Measurements from ENCODE around the gene CLDN15. TPM values are rescaled to one million over a fixed set of nuclear protein-coding genes. Genes with fewer than 3 reads are reported as not detected.

The CLDN15 gene
- total RNA-seq, 1 experiment from 2014 or later, result 9.1 TPM

DNA sequence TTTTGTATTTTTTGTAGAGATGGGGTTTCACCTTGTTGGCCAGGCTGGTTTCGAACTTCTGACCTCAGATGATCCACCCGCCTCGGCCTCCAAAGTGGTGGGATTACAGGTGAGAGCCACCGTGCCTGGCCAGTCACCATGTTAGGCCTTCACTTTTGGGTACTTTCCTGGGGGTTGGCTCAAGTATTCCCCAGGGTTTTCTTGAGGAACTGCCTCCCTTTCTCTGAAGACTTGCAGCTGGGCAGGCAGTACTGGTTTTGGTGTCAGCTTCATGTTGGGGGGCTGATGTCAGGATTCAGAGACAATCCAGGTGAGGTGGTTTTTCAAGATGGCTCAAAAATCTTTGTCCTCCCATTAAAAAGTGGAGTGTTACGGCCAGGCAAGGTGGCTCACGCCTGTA is 12.0 kb downstream of the CLDN15 start:
- ChIA-PET CTCF (interaction anchor here (0.7 kb wide), 1 partner anchor 25 kb away, joined by 4 read pairs; no protein-coding TSS in a partner anchor), POLR2A (no interaction called here)
- intact Hi-C loops (cut with micrococcal nuclease; ENCODE audit: unreplicated experiment), result no loop called here
- no peak for DNase-seq
- H3K4me1 Mint-ChIP-seq (ENCODE audit: low read depth, unreplicated experiment), result peaks cover 5% of the 10 kb centered on the region
- no peaks in the 10 kb centered on the region for H3K9me3 Mint-ChIP-seq (ENCODE audit: unreplicated experiment)
- TF ChIP-seq, protein P1, sequence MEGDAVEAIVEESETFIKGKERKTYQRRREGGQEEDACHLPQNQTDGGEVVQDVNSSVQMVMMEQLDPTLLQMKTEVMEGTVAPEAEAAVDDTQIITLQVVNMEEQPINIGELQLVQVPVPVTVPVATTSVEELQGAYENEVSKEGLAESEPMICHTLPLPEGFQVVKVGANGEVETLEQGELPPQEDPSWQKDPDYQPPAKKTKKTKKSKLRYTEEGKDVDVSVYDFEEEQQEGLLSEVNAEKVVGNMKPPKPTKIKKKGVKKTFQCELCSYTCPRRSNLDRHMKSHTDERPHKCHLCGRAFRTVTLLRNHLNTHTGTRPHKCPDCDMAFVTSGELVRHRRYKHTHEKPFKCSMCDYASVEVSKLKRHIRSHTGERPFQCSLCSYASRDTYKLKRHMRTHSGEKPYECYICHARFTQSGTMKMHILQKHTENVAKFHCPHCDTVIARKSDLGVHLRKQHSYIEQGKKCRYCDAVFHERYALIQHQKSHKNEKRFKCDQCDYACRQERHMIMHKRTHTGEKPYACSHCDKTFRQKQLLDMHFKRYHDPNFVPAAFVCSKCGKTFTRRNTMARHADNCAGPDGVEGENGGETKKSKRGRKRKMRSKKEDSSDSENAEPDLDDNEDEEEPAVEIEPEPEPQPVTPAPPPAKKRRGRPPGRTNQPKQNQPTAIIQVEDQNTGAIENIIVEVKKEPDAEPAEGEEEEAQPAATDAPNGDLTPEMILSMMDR (IDR thresholded peaks at IDR 0.05; ENCODE audit: insufficient read depth in 1 of 2, low read depth in 1 of 2, low read length in 1 of 2, severe bottlenecking in 1 of 2, unreplicated experiment in 1 of 2), result no peak
- no TSS peak for BruUV-seq (replicated peaks)
- Histone ChIP-seq H3K9me3 (no peaks in the 10 kb centered on the region), H3K4me3 (ENCODE audit: low read depth, low read length) (no peak overlapping the region), H3K4me1 (peaks cover 3% of the 10 kb centered on the region), H3K27me3 (replicated peaks; ENCODE audit: control insufficient read depth, insufficient read depth, low read length) (no peaks in the 10 kb centered on the region), H3K36me3 (ENCODE audit: control insufficient read depth, insufficient read depth, low read length) (no peaks in the 10 kb centered on the region)
- peaks cover 46% of the 10 kb centered on the region for H3K36me3 Mint-ChIP-seq (ENCODE audit: insufficient read depth, unreplicated experiment)
- H3K27ac Mint-ChIP-seq (ENCODE audit: unreplicated experiment), result no peak overlapping the region
- no peaks in the 10 kb centered on the region for H3K27me3 Mint-ChIP-seq (ENCODE audit: insufficient read depth, unreplicated experiment)
- H3K4me3 Mint-ChIP-seq (ENCODE audit: unreplicated experiment), result no peak overlapping the region

DNA sequence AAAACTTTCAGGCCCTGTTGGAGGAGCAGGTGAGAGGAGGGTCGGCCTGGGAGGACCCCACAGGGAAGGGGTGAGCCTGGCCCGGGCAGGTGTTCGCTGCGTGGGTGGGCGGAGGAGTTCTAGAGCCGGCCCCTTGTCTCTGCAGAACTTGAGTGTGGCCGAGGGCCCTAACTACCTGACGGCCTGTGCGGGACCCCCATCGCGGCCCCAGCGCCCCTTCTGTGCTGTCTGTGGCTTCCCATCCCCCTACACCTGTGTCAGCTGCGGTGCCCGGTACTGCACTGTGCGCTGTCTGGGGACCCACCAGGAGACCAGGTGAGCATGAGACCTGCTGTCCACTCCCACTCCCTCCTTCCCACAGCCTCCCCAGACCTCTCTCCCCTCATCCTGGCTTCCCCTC is 14.1 kb downstream of the CLDN15 start:
- no peak for DNase-seq
- Mint-ChIP-seq H3K4me1 (ENCODE audit: low read depth, unreplicated experiment) (peaks cover 17% of the 10 kb centered on the region), H3K4me3 (ENCODE audit: unreplicated experiment) (no peak overlapping the region), H3K36me3 (ENCODE audit: insufficient read depth, unreplicated experiment) (peaks cover 46% of the 10 kb centered on the region), H3K27me3 (ENCODE audit: insufficient read depth, unreplicated experiment) (no peaks in the 10 kb centered on the region), H3K27ac (ENCODE audit: unreplicated experiment) (no peak overlapping the region), H3K9me3 (ENCODE audit: unreplicated experiment) (no peaks in the 10 kb centered on the region)
- TF ChIP-seq, protein P1 (IDR thresholded peaks at IDR 0.05; ENCODE audit: insufficient read depth in 1 of 2, low read depth in 1 of 2, low read length in 1 of 2, severe bottlenecking in 1 of 2, unreplicated experiment in 1 of 2), result no peak
- Histone ChIP-seq H3K36me3 (ENCODE audit: control insufficient read depth, insufficient read depth, low read length) (no peaks in the 10 kb centered on the region), H3K4me1 (peaks cover 14% of the 10 kb centered on the region), H3K9me3 (no peaks in the 10 kb centered on the region), H3K27me3 (replicated peaks; ENCODE audit: control insufficient read depth, insufficient read depth, low read length) (no peaks in the 10 kb centered on the region), H3K4me3 (ENCODE audit: low read depth, low read length) (no peak overlapping the region)
- CTCF ChIA-PET, result no interaction called here
- BruUV-seq (replicated peaks), result no TSS peak
- intact Hi-C loops (cut with micrococcal nuclease; ENCODE audit: unreplicated experiment), result no loop called here
- POLR2A ChIA-PET, result no interaction called here

DNA sequence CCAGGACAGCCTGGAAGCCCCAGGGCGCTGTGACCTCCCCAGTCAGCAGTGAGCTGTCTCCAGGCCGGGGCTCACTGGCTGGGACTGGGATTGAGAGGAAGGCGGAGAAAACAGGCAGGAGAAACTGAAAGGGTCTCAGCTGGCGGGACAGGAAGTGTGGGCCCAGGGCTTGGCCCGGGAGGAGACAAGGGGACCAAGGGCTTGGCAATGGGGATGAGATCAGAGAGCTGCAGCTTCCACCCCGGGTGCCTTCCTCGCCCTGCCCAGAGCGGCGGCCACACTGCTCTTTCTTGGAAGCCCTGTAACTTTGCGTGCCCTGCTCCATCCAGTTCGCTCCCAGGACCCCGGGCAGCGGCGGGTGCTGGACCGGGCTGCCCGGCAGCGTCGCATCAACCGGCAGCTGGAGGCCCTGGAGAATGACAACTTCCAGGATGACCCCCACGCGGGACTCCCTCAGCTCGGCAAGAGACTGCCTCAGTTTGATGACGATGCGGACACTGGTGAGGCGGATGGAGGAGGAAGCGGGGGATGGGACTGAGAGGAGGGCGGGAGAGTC is 15.2 kb downstream of the CLDN15 start:
- Histone ChIP-seq H3K36me3 (ENCODE audit: control insufficient read depth, insufficient read depth, low read length) (no peaks in the 10 kb centered on the region), H3K27me3 (replicated peaks; ENCODE audit: control insufficient read depth, insufficient read depth, low read length) (no peaks in the 10 kb centered on the region), H3K4me3 (ENCODE audit: low read depth, low read length) (no peak overlapping the region), H3K9me3 (no peaks in the 10 kb centered on the region), H3K4me1 (peaks cover 14% of the 10 kb centered on the region)
- no peak overlapping the region for H3K4me3 Mint-ChIP-seq (ENCODE audit: unreplicated experiment)
- H3K9me3 Mint-ChIP-seq (ENCODE audit: unreplicated experiment), result no peaks in the 10 kb centered on the region
- TF ChIP-seq, protein P1 (IDR thresholded peaks at IDR 0.05; ENCODE audit: insufficient read depth in 1 of 2, low read depth in 1 of 2, low read length in 1 of 2, severe bottlenecking in 1 of 2, unreplicated experiment in 1 of 2), result no peak
- intact Hi-C loops (cut with micrococcal nuclease; ENCODE audit: unreplicated experiment), result no loop called here
- ChIA-PET POLR2A (no interaction called here), CTCF (no interaction called here)
- H3K27ac Mint-ChIP-seq (ENCODE audit: unreplicated experiment), result no peak overlapping the region
- H3K36me3 Mint-ChIP-seq (ENCODE audit: insufficient read depth, unreplicated experiment), result peaks cover 43% of the 10 kb centered on the region
- H3K27me3 Mint-ChIP-seq (ENCODE audit: insufficient read depth, unreplicated experiment), result no peaks in the 10 kb centered on the region
- no peak for DNase-seq
- no TSS peak for BruUV-seq (replicated peaks)
- H3K4me1 Mint-ChIP-seq (ENCODE audit: low read depth, unreplicated experiment), result peaks cover 18% of the 10 kb centered on the region

All from Caco-2 (cell line).